ENCODE measurements around the gene CDPF1.
A peak's percentile ranks its signal among the peaks of the same experiment; 100 is the strongest.
"Not testable (repeated sequence)": the region's sequence is repeated elsewhere in the genome, so short reads cannot be mapped to it uniquely, and the experiment has no call there.

CDPF1 gene

DNA sequence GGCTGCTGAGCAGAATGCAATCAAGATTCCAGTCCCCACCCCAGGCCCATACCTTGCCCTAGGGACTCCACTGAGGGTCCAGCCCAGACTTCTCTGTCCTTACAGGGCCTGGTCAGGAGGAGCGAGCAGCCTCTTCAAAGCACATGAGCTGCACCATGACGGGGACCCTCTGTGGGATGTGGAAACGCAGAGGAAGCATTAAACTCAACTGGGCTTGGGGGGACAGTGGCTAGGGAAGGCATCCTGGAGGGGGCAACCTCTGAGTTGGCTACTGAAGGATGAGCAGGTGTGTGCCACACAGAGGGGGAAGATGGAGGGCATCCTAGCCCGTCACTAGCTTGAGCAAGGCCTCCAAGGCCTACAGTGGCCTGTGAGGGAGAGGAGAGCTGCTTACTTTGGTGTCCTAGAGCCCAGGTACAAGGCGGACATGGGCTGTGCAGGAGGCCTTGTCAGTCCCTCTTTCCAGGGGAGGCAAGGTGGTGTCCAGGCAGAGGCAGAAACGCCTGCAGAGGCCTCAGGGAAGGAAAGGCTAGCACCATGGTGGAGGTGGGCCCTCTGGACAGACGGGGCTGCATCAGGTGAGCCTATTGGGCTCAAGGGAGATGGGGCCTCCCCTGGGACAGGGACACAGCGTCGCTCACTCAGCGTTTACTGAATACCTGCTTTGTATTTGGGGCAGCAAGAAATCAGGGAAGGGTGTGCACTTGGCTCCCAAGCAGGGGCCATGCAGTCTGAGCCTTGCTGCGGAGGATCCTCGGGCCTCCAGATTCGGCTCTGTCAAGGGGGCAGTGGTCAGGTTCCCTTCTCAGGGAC is 32.0 kb upstream of the CDPF1 start:
- no peak for DNase-seq

DNA sequence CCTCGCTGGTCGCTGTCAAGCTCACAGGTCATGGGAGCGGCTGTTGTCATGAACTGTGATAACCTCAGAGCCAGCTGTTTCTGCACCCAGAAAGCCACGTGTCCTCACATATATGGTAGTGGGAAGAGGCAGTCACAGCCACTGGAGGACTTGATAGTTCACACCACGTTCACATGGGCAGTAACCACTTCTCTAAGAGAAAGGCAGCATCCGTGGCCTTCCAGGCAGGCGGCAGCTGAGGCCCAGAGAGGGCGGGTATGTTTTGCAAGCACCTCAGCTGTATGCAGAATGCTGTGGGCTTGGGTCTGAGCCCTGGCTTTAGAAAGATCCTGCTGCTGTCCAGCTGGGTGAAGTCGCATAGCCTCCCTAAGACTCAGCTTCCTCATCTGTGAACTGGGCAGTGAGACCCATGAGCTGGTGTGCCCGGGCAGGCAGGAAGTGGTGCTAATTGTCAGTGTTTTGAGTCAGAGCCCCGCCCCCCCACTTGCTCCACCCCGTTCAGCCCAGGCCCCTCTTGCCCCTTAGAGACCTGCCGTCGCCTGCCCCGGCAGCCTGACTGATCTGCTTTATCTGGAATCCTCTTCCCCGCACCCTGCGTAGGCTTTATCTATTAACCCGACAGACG is 31.0 kb upstream of the CDPF1 start:
- no peak for DNase-seq

DNA sequence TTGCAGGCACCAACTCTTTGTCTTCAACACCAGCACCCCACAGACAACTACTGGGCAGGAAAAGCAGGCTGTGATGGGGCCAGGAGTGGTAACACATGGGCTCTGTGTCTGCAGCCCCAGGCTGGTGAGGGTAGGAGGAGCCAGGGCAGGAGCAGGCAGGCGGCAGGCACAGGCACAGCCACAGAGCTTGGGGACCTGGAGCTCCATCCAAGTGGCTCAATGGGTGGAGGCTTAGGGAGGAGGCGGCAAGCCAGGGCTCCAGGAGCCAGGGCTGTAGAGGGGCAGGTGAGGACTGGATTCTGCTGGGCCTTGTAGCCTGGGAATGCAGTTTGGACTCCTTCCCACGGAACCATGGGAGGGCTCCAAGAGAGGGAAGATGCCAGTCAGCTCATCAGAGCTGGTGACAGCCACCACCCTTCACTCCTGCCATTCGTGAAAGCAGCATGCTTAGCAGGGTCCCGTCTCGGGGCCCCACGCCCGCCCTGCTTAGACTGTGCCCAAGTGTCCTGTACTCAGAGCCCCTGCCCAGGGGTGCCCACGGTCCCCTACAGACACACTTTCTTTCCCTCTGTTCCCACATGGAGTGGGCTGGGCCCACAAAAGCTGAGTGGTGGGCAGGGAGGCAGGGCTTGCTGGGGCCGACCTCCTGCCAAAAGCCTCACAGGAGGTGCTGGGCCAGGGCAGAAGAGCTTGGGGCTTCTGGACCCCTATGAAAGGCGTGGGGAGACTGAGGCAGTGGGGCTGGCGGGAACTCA is 30.1 kb upstream of the CDPF1 start:
- DNase-seq, result no peak

DNA sequence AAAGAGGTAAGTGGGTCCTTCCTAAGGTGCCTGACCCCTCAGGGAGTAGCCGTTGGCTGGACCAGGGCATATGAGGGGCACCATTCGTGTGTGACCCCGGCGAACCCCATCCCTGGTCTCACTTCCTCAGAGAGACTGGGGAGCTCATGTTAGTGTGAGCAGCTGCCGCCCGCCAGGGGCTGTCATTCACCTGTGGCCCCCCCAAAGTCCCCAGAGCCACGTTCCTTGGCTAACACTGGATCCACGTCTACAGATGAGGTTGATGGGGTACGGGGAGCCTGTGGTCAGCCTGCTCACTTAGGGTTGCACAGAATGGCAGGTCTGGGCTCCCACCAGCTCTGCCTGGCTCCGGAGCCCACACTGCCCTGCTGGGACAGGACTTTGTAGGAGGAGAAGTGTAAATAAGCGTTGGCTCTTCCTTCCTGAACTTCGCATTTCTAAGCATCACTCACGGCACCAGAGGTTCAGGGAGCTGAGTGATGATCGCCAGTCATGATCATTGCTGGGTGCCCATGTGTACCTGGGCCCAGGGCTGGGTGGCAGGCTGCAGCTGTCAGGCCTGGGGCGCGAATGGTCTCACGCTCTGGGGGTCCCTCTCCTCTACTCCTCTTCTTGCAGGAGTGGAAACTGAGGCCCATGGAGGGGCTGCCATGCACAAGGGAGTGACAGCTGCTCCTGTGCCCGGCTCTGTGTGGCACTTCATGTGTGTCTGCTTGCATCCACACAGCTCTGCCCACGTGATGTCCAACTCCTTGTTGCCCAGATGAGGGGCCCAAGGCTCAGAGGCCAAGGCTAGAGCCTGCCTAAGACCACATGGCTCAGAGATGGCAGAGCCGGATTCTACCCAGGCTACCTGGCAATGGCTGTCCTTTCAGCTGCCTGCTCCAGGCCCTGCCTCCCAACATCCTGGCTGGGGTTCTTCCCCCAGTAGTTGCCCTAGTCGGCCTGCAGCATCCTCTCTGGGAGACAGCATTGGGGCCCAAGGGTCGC is 28.9 kb upstream of the CDPF1 start:
- no peak for DNase-seq

DNA sequence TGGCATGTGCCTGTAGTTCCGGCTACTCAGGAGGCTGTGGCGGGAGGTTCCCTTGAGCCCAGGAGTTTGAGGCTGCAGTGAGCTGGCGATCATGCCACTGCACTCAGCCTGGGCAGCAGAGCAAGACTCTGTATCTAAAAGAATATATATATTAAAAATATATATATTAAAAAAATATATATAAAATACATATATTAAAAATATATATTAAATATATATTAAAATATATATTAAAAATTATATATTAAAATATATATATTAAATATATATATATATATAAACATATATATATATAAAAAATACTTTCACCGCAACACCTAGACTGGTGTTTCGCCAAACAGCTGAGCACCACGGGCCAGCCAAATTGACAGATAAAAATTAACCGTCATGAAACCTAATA is 26.5 kb upstream of the CDPF1 start:
- DNase-seq, result no peak

DNA sequence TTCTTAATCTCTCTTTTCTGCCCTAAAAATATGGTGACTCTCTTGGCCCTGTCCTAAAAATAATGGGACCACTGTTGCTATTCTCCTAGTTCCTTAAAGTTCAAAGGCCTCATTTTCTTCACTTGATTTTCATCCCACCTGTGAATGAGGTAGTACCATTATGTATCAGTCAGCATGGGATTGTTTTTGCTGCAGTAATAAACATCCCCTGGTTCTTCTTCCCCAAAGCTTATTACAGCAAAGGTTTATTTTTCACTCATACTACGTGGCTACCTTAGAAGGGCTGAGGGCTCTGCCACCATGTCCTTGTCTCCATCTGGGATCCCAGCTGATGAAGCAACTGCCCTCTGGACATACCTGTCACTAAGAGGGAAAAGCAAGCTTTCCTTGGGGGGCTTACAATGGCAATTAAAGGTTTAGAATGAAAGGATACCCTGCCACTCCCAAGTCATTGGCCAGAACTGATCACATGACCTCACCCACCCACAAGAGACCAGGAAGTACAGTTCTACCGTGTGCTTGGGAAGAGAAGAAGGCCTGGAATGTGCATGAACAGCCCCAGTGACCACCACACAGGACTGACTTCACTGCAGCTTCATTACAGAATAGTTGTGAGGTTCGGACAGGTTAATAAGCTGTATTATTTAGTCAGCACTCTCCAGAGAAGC is 25.5 kb upstream of the CDPF1 start:
- DNase-seq, result no peak

DNA sequence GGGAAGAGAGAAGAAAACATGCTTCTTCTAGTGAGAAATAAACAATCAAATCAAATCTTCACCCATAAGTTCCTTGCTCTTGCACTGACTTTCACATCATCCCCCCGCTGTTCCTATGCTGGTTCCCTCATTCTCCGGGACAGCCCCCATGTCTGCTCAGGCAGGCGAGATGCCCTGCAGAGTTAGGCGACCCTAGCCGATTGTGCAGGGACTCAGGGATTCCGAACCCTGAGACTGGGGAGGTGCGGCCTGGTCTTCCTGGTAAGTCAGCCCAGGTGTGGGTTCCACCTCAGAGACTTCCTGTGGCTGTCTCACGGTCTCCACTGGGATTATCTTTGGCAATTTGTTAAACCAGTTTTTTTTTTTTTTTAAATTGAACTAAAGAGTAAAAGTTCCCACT is 24.3 kb upstream of the CDPF1 start:
- DNase-seq, result no peak

DNA sequence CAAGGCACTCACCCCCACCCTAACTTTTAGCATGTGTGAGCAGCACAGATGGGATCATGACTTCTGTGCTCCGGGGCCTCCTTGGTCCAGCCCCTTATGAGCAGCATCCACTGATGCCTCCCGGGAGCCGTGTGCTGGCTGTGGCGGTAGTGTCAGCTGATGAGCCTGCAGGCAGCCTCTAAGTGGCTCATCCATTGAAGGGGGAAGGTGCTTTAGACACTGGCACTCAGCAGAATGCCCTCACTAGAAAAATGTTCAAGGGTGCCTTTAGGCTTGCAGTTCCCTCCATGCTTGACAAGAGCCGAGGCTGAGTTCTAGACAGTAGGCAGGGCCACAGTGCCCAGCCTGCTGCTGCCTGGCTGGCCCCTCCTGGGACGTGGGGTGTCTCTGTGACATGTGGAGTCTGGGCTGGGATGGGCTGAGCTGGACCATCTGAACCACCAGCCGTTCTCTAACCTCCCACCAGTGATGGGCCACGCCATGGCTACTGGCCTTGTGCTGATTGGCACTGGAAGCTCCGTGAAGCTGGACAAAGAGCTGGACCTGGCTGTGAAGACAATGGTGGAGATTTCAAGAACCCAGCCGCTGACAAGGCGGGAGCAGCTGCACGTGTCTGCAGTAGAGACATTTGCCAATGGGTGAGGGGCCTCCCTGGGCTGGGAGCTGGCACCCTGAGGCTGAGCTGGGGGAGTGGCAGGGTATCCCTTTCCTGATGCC is 23.5 kb upstream of the CDPF1 start:
- DNase-seq, result no peak

DNA sequence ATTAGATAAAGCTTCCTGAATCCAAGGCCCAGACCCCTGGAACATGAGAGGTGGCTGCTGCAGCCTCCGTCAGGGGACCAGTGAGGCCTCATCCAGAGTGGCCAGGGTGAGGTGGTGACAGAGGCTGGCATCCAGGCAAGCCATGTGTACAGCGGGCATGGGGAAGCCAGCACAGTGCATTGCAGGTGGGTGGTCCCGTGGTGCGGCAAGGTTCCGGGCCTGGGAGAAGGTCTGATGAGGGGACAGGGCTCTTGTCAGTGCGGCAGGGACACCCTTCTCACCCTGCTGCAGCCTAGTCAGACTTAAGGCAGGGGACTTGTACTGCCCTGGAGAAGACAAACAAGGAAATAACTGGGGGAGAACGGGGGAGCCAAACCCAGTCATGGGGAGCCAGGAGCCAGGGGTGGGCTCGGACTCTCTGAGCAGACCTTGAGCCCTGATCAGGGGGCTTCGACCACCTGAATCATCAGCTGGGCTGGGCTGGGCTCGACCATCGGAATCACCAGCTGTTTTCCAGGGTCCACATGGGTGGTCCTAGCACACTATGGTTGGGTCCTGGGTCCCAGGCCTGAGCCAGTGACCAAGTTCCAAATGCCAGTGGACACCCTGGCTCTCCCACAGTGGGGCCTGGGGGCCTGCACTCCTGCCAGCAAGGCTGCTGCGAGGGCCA is 22.8 kb upstream of the CDPF1 start:
- no peak for DNase-seq

DNA sequence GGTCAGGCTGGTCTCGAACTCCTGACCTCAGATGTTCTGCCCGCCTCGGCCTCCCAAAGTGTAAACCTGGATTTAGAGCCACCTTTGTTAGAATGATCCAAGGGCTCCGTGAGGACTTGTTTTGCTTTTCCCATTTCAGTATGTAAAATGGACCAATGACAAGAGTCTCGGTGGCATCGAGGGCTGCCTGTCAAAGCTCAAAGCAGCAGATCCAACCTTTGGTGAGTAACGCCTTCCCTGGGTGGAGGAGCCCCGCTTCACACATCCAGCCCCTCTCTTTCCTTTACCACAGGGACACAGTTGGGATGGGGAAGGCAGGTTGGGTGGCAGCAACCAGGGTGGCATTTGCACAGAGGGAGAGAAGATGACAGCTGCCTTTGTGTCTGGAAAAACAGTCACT is 22.1 kb upstream of the CDPF1 start:
- no peak for DNase-seq

DNA sequence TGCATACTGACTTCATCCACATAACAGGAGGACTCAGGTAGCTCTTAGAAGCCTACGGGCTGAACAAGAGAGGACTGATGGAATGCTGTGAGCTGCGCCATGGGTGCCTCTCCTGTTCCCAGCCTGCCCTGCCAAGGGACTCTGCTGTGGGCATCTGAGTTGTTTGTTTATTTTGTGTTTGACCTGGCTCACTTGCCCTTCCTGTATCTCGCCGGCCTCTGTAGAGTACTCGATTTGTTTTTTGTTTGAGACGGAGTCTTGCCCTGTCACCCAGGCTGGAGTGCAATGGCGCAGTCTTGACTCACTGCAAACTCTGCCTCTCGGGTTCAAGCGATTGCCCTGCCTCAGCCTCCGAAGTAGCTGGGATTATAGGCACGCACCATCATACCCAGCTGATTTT is 19.5 kb upstream of the CDPF1 start:
- DNase-seq, result no peak

DNA sequence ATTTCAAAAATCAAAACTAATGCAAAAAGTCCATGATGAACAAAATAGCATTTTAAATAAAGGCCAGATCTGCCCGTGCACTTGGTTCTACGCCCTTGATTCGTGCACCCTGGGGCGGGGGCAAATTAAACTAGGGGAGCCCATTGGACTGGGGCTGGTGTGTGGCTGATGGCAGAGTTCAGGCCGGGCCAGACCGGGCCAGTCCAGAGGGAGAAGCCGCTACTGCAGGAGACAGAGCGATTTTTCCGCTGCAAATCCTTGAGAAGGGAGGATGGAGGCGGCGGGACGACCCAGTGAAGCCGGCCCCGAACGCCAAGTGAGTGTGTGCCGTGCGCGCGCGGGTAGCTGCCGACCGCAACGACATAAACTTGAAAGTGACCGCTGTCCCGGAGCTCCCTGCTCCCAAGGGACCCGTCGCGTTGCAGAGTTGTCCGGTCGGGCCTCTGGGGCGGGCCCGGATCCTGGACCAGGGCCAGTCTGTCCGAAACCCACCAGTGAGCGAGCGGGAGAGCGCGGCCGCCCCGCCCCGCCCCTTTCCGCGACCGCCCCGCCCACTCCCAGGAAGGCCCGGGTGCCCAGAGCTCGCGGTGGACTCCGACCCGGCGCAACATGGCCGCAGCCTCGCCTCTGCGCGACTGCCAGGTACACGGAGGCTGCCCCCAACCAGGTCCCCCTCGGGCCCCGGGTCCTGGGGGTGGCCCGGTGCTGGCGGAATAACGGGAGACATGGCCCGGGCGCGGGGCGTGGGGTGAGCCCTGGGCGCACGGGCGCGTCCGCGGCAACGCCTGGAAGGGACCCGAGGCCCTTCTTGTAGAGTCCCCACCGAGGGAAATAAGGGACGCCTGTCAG is 17.6 kb upstream of the CDPF1 start, which contains the start of gene TTC38:
TSS of gene TTC38 (plus strand) at position 578 of the 849 bp plus-strand sequence. CDS start at position 610, 32 bp downstream.
- DNase-seq, result peak; percentile 66

DNA sequence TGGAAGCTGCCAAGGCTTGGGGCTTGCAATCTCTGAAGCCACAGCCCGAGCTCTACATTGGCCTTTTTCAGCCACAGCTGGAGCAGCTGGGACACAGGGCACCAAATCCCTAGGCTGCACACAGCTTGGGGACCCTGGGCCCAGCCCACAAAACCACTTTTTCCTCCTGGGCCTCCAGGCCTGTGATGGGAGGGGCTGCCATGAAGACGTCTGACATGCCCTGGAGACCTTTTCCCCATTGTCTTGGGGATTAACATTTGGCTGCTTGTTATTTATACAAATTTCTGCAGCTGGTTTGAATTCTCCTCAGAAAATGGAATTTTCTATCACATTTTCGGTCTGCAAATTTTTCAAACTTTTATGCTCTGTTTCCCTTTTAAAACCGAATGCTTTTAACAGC is 15.5 kb upstream of the CDPF1 start:
- not testable (repeated sequence) for DNase-seq

DNA sequence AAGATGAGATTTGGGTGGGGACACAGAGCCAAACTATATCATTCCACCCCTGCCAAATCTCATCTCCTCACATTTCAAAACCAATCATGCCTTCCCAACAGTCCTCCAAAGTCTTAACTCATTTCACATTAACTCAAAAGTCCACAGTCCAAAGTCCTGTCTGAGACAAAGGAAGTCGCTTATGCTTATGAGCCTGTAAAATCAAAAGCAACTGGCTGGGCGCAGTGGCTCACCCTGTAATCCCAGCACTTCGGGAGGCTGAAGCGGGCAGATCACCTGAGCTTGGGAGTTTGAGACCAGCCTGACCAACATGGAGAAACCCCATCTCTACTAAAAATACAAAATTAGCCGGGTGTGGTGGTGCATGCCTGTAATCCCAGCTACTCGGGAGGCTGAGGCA is 14.4 kb upstream of the CDPF1 start:
- not testable (repeated sequence) for DNase-seq

DNA sequence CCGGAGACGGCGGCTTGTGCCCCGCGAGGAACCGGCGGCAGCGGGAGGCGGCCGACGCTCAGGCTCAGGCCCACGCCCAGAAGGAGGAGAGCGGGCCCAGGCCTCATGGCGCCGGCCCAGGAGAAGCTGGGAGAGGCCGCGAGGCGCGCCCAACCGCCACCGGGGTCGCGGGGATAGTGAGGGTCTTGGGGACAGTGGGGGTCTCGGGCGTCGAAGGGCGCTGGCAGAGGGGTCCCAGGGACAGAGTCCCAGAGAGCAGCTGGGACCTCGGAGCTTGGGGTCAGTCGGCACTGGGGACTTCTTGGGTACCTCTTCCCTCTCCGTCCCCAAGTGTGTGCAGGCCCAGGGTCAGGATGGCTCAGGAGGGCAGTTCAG is 13.1 kb upstream of the CDPF1 start, which contains the start of gene PKDREJ:
TSS of gene PKDREJ (minus strand) at position 128 of the 375 bp plus-strand sequence. CDS start at position 107, 21 bp downstream.
- DNase-seq, result no peak

DNA sequence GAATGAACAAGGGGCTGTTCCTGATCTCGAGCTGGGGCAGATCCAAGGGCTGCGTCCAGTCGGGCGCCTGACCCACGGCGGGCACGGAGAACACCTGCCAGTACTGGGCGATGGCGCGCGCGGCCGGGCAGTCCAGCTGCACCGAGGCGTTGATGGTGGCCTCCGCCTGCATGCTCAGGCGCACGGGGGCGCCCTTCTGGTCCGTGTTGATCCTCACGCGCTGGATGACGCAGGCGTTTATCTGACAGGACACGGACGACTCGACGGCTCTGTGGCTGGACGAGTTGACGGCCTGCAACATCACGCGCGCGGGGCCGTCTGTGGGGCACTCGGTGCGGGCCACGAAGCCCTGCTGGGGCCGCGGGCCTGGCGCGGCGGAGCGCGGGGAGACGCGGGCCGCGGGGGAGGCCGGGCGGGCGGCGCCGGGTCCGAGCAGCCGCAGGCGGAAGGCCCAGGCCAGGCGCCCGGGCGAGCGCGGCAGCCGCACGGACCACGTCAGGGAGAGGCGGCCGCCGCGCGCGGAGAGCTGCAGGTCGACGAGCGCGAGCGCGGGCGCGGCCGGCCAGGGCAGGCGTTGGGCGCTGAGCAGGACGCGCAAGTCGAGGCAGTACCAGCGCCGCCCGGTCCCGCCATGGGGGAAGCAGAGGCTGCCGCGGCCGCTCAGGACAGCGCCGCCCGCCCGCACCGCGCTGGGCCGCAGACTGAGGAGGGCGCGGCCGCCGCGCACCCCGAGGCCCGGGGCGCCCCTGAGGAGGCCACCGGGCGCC is 12.5 kb upstream of the CDPF1 start:
- no peak for DNase-seq

DNA sequence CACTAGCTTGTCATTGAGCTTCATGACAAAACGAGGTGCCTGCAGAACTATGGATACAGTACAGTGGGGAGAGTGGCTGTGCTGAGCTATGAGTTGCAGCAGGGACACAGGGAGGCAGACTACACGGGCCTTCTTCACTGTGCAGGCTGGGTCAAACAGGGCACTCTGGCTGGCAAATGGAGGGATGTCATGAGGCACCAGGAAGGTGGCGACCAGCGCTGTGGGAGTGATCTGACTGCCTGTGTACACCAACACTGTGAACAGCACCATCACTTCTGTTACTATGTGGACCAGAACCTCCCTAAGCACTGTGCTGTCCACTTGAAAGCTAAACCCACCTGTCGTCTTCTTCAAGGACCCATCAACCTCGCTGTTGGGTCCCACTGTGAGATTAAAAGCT is 9.9 kb upstream of the CDPF1 start:
- DNase-seq, result no peak

DNA sequence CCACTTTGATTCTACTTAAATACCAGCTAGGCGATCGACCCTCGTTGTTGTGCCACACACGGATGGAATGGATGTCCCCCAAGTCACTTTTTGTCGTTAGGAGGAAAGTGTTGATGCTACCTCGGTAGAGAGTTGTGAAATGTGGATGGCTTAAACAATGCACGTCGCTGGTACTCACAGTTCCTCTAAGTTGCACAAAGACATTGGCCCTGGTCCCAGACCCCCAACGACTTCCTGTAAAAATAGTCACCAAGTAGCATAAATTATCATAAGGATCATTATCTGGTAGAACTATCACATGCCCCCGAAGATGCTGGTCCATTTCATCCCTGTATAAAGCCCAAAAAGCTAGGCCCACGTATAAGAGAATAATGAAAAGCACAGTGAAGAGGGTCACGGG is 9.3 kb upstream of the CDPF1 start:
- DNase-seq, result no peak
